Tongue (tissue), 2 donors: Measurements from ENCODE around the gene TMEM183A. TPM values are rescaled to one million over a fixed set of nuclear protein-coding genes. Genes with fewer than 3 reads are reported as not detected.
"Not testable (repeated sequence)": the region's sequence is repeated elsewhere in the genome, so short reads cannot be mapped to it uniquely, and the experiment has no call there.

ENCODE experiments used
- DNase-seq: peaks from one replicate; pipeline ENCODE4 v3.0.0-alpha.2; 2015
- total RNA-seq: library from RNA; depleted of rRNA; stranded (reverse); fragments of >200 nt; gene quantifications from one replicate; pipeline ENCODE4 v1.2.3, GENCODE V29; 2014

Gene TMEM183A, protein sequence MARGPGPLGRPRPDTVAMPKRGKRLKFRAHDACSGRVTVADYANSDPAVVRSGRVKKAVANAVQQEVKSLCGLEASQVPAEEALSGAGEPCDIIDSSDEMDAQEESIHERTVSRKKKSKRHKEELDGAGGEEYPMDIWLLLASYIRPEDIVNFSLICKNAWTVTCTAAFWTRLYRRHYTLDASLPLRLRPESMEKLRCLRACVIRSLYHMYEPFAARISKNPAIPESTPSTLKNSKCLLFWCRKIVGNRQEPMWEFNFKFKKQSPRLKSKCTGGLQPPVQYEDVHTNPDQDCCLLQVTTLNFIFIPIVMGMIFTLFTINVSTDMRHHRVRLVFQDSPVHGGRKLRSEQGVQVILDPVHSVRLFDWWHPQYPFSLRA
- total RNA-seq, result 48.5 TPM

DNA sequence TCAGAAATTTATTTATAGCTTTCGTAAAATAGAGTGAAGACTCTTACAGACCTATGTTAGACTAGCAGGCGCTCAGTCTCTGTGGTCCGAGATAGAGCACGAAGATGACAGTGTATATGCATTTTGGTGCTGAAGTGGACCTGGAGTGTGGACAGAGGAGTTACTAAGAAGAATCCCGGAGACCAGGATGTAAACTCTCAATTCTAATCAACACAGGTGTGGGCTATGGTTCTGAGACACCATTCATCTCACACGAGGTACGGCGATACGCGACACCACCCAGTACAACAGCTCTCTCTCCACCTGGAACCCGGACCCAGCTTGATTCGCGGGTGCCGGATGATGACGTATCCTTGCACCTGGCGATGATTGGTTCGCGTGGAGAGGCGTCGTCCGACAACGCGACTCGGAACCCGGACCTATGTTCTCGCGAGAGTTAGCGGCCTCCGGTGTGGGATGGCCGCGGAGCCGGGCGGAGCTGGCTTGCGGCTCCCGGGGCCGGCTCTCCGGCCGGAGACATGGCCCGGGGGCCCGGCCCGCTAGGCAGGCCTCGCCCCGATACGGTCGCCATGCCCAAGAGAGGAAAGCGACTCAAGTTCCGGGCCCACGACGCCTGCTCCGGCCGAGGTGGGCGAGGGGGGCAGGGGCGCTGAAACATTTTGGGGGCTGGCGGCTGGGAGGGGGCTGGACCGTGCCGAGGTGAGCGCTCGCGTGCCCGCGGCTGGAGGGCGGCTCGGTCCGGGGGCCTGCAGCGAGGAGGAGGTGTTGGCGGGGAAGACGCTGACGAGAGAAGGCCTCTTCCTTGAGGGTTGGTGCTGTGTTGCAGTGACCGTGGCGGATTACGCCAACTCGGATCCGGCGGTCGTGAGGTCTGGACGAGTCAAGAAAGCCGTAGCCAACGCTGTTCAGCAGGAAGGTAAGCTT, at the start of gene TMEM183A:
TMEM183A (plus strand) TSS at position 427 of the 924 bp plus-strand sequence; CDS start at position 519, 92 bp downstream.
- DNase-seq, result peak; percentile 99

DNA sequence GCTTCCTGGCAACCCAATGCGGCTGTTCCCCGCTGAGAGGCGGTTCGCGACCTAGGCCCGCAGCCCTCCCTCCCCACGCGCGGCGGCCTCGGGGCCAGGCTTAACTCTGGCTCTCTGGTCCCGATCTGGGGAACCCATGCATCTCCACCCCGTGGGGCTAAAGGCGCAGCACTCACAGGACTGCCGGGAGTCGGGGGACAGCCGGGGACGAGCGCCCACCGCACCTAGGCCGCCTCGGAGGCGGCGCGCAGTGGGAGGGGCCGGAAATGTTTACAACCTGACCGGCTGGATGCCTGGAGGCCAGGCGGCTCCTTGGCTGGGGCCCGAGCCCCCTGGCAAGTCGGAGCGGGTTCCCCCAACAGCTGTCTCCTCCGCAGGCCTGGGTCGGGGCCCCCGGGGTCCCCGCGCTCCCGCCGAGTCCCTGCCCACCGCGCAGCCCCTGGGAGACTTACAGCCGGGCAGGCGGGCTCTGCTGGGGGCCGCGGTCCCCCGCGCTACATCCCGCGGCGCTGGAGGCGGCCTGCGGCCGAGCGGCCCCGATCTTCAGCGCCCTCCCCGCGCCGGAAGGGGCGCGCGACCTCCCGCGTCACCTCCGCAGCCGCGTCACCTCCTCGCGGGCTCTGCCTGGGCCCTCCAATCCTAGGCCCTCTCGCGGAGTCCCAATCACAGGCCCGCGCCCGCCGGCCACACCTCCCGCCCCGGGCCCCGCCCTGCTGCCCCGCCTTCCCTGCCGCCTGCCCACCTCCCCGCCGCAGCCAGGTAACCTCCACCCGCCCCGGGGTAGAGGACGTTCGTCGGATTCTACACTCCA, 49.2 kb upstream of the TMEM183A start, which contains the start of gene ADIPOR1:
ADIPOR1 (minus strand) TSS at position 580 of the 811 bp plus-strand sequence. CDS start 7,242 bp downstream, outside the sequence.
- peak; percentile 94 for DNase-seq

DNA sequence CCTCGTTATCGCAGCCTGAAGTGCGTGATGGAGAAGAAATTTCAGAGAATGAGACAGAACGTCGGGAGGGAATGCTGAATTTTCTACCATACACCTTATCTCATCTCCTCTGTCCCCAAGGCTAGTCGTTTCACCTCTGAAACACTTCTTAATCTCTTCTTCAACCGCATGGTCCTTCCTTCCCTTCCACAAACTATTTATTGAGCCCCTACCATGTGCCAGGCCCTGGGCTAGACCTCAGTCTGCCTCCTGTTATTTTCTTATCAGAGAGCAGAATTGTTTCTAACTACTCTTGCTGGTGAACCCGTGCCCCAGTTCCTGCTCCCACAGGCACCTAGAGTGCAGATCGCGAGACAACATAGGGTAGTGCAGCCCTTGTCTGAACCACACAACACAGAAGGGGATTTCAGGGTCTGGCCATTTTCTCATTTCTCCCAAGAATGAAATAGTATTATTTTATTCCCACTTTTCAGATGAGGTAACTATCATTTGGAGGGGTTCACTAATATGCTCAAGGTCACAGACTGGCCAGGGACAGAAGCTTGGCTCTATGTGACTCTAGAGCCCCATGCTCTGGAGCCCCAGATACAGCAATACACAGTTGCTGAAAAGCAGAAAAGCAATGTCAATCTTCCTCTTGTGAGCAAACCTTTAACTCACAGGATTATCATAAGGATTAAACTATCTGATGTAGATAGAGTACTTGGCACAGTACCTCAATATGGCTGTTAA, 48.5 kb upstream of the TMEM183A start:
- DNase-seq, result no peak

DNA sequence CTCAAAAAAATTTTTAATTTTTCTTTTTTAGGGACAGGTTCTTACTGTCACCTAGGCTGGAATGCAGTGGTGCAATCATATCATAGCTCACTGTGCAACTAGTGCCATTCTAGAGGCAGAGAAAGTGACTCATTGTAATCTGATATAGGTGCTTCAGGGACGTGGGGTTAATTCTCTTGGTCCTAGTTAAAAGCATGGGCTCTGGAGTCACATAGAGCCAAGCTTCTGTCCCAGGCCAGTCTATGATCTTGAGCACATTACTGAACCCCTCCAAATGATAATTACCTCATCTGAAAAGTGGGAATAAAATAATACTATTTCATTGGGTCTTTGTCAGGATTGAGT, 47.9 kb upstream of the TMEM183A start:
- peak; percentile 18 for DNase-seq

DNA sequence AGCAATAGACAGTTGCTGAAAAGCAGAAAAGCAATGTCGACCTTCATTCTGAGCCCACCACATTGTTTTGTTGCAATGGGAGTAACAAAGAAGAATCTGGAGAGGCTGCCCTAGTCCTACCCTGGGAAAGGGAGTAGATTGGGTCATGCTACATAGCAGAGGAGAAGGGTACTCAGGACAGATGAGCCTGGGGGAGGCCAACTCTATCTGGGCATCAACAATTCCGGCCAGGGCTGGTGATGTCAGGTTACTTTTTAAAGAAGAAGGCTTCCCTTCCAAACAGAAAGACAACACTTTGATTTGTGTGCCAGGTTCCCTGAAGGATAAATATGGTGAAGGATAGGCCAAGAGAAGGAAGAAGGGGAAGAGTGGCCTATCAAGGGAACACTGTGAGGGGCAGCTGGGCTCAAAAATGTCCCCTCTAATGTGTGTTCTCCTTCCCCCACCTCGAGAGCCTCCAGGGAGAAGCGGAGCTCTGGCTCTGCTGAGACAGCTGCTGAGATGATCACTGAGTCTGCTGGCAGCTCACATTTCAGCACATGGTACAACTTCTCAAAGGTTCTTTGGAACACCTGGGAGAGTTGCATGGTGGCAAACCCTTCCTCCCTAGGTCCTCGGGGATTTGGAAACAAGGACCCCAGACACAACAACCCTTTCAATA, 45.8 kb upstream of the TMEM183A start:
- DNase-seq, result peak; percentile 65

DNA sequence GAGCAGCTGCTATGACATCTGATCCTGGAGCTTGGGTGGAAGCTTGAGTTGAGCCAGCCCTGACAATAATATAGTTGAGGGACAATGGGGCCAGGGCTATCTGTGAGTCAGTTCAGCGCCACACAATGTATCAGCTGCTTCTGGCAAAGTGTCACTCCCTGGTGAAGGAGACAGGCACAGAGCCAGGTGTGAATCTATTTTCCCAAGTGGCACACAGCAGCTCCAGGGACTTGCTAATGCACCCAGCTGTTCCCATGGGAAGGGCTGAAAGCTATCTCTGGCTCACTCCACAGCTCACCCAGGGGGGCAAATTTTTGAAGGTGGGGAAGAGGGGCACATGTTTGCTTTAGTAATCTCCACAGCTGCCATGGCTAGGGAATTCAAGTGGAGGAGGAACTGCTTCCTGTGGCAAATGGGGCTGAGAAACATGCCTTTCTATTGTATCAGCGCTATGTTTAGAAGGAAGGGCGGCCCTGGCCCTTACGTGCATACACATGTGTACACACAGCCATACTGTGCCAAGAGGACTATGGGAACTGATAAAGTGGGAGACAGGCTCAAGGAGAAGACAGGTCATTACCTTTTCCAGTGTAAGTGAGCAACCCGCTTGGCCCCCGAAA, 42.3 kb upstream of the TMEM183A start:
- DNase-seq, result peak; percentile 87

DNA sequence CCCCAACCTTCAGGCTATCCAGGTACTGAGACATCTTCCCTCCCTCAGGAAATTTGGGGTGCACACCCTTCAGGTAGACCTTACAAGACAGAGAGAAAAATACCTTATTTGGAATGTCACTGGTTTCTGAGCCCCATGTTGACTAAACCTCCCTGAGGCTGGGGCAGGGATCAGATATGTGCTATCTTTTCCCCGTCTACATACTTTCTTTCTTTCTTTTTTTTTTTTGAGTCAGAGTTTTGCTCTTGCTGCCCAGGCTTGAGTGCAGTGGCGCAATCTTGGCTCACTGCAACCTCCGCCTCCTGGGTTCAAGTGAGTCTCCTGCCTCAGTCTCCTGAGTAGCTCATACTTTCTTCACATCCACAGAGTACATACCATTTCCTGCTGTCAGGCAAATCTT, 41.8 kb upstream of the TMEM183A start:
- no peak for DNase-seq

DNA sequence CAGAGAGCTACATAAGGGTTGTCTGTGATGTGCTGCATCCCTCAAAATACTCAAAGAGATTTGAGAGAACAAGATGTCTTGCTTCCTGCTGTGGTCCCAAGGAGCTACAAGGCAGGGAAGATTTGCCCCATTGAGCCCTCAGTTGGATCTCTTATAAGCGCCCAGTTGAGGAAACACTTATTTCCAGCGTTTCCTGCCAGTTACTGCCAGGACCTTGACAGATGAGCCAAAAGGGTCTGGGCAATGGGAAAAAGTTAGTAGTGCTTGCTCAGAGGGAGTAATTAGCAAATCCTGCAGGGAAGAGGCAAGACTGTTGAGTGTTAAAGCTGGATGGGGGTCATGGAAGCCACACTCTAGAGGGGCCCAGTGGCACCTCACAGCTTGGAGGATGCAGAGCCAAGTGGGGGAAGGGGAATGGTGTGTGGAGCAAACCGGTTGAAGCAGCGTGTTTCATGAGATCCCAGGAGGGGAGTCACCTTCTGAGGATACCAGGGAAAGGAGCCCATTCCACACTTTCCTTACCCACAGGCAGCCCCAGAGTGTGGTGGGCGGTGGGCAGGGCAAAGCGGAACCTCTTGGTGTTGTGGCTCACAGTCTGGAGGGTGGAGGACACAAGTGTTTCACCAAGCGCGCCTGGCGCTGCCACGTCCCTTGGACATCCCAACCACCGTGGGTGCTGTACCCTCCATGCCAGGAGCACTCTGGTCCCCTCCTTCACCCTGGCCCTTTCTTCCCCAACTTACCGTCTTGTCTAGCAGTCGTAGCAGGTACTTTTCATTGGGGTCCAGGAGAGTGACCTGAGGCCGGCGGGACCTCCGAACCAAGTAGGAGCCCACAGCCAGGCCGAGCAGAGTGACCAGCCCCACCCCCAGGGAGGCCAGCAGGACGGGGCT, 40.9 kb upstream of the TMEM183A start:
- peak; percentile 13 for DNase-seq

DNA sequence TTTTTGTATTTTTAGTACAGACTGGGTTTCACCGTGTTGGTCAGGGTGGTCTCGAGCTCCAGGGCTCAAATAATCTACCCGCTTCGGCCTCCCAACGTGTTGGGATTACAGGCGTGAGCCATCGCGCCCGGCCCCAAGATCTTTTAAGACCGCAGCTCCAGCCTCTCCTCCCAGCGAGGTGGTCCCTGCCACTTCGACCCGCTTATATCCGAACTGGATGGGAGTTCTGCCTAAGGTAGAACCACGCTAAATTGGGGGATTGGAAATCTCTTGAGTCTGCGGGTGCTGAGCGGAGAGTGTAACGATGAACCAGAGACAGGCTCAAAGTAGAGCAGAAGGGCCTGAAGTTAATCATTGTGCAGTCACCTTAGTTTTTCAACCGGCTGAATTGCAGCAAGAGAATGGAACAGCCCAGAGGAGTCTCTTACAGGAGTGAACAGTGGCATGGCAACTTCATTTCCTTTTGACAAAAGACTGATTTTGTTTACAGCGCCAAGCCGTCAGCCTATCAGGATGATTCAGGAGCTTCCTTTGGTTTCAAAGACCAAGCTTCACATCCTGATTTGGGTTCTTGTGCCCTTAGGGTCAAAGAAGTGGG, 39.4 kb upstream of the TMEM183A start:
- no peak for DNase-seq

DNA sequence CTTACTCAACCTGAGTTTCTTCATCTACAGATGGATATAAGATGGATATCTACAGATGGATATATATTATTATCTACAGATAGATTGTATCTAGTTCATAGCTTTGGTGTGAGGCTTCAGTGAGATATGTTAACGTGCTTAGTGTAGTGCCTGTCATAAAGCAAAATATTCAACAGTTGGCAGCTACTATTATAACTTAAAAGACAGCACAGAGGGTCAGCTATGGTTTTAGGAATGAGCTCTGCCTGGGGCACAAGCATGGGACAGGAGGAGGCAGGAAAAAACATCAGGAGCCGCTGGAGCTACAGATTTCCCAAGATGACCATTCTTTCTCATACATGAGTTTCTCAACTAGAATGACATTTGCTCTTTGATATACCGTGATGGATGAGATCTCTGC, 38.8 kb upstream of the TMEM183A start:
- no peak for DNase-seq

DNA sequence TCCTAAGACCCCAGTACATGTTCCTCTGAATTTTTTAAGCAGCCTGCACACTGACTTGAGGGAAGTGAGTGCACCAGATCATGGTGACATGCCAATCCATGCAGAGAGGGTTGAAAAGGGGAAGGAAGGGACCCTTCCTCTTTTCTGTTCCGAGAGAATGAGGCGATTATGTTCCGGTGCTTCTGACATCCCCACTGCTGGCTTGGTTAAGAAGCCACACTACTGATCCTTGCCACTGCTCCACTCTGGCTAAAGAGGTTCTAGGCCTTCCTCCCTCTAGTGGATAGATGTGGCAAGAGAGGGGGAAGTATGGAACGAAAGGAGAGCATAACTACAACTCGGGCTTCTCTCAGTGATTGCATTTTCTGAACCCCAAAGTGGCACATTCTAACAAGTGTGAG, 38.3 kb upstream of the TMEM183A start:
- peak; percentile 65 for DNase-seq

DNA sequence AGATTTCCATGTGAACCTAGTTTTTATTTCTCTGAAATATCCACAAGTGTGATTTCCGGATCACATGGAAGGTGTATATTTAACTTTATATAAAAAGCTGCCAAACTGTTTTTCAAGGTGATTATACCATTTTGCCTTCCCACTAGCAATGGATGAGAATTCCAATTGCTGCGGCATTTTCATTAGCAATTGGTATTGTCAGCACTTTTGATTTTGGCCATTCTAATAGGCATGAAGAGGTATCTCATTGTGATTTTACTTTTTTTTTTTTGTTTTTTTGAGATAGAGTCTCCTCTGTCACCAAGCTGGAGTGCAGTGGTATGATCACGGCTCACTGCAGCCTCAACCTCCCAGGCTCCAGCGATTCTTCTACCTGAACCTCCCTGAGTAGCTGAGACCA, 35.1 kb upstream of the TMEM183A start:
- no peak for DNase-seq

DNA sequence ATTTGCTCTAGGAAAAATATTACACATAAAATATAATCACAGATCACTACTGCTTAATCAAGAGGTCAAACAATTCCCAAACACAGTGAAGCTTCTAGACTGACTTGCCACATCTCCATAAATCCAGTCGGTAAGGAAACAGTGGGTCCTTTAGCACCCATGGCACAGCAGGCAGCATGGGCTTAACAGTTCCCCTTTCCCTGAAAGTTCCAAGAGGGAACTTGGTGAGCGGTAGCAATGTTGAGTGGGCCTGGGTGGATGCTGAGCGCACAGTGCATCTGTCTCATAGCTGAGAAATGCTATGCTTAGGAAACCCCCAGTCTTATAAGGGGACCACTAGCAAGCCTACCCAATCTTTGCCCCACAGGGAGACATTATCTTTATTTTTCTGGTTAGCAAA, 32.3 kb upstream of the TMEM183A start:
- no peak for DNase-seq

DNA sequence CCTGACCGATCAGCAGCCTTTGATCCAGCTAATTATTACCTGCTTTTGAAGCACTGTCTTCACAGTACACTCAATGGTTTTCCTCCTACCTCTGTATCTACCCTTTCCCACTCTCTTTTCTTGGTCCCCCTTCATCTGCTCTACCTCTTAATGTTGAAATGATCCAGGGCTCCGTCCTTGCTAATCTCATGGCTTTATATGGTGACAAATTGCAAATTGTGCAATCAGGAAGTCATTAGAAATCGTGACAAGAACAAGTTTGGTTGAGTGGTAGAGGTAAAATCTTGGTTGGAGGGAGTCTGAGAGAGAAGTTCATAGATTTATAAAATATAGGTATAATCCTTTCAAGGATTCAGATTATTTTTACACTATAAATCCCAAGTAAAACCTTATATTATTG, 30.5 kb upstream of the TMEM183A start:
- no peak for DNase-seq

DNA sequence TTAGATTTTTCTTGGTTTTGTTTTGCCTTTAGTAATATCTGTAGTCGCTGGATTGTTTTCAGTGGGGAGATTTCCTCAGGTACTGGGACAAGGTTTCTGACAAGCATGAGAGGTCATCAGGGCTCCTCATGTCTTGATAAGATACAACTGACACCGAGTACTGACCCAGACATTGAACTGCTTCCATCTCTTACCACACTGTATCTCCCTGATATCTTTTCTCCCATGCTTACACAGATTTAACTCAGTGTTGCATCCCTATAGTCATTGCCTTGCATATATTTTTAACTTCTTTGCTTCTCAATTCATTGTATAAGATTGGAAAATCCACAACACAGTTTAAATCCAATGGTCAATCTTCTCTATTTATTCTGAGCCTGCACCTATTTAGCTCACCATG, 27.7 kb upstream of the TMEM183A start:
- no peak for DNase-seq

DNA sequence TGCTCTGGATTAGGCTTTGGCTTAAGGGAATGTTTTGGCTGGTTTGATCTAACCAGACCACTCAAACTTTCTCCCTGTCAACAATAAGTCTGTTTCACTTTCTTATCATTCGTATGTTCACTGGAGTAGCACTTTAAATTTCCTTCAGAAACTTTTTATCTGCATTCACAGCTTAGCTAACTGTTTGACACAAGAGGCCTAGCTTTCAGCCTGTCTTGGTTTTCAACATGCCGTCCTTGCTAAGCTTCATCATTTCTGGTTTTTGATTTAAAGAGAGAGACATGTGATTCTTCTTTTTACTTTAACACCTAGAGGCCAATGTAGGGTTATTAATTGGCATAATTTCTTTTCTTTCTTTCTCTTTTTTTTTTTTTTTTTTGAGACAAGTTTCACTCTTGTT, 25.2 kb upstream of the TMEM183A start:
- DNase-seq, result no peak

DNA sequence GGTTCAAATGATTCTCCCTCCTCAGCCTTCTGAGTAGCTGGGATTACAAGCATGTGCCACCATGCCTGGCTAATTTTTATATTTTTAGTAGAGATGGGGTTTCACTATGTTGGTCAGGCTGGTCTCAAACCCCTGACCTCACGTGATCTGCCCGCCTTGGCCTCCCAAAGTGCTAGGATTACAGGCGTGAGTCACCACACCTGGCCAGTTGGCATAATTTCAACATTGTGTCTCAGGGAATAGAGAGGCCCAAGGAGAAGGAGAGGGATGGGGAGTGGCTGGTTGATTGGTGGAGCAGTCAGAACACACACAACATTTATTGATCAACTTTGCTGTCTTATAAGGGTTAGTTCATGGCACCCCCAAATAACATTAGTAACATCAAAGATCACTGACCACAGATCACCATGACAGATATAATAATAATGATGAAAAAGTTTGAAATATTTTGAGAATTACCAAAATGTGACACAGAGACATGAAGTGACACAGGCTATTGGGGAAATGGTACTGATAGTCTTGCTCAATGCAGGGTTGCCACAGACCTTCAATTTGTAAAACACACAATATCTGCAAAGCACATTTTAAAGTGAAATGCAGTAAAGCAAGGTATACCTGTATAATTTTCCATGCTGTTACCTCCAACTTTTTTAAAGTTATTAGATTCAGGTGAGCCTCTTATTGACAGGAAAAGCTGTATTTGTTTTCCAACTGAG, 24.3 kb upstream of the TMEM183A start:
- DNase-seq, result no peak

DNA sequence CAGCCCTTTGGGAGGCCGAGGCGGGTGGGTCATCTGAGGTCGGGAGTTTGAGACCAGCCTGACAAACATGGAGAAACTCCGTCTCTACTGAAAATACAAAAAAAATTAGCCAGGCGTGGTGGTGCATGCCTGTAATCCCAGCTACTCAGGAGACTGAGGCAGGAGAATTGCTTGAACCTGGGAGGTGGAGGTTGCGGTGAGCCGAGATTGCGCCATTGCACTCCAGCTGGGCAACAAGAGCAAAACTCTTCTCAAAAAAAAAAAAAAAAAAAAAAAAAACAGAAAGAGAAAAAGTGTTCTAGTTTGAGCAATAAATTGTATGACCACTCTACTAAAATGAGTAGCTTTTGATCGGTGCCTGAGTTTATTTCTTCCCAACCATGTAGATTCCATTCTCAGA, 21.1 kb upstream of the TMEM183A start:
- not testable (repeated sequence) for DNase-seq
